DND-41 (cell line): Measurements from ENCODE around the gene PHLPP1.

ENCODE experiments used
- ATAC-seq: fragments of 200-7000 bp; cut with Tn5 transposase; 3 replicates; pipeline ENCODE4 v1.9.1; 2021; ENCODE audit warnings: low read depth; ENCODE audit not compliant: insufficient read depth
- DNase-seq: peaks from one replicate; pipeline ENCODE4 v3.0.0-alpha.2; 2020
- H2AFZ ChIP-seq: 2 replicates; pipeline ENCODE4 v1.6.0; 2012; ENCODE audit warnings: low read depth, low read length
- H3K27ac ChIP-seq: 2 replicates; pipeline ENCODE4 v1.5.1; 2012; ENCODE audit warnings: low read length, inconsistent platforms
- H3K27me3 ChIP-seq: fragments of 200-600 bp; sonication (generic); 2 replicates; pipeline ENCODE4 v1.6.0; 2012; ENCODE audit warnings: low read length, mild to moderate bottlenecking, inconsistent platforms; ENCODE audit not compliant: insufficient read depth, poor library complexity
- H3K36me3 ChIP-seq: 2 replicates; pipeline ENCODE4 v1.5.1; 2012; ENCODE audit warnings: low read length, inconsistent platforms; ENCODE audit not compliant: insufficient read depth
- H3K4me1 ChIP-seq: 2 replicates; pipeline ENCODE4 v1.5.1; 2012; ENCODE audit warnings: mild to moderate bottlenecking, low read length; ENCODE audit not compliant: insufficient read depth
- H3K4me2 ChIP-seq: 2 replicates; pipeline ENCODE4 v1.6.0; 2012; ENCODE audit warnings: mild to moderate bottlenecking, moderate library complexity, low read length, inconsistent platforms; ENCODE audit not compliant: insufficient read depth
- H3K4me3 ChIP-seq, 2 experiments: fragments of 200-600 bp in 1 of 2; shearing (Covaris generic) in 1 of 2; 2 replicates each; pipeline ENCODE4 v1.5.1; 2012 to 2016; ENCODE audit warnings: inconsistent platforms in 2 of 2, low read length in 2 of 2, mild to moderate bottlenecking in 2 of 2, low read depth in 1 of 2, moderate library complexity in 1 of 2
- H3K79me2 ChIP-seq: 2 replicates; pipeline ENCODE4 v1.6.0; 2012; ENCODE audit warnings: low read length, inconsistent platforms; ENCODE audit not compliant: insufficient read depth
- H3K9ac ChIP-seq: 2 replicates; pipeline ENCODE4 v1.6.0; 2012; ENCODE audit warnings: low read depth, mild to moderate bottlenecking, inconsistent platforms, low read length, moderate library complexity
- H3K9me3 ChIP-seq: 2 replicates; pipeline ENCODE4 v1.5.1; 2012; ENCODE audit warnings: low read length, moderate library complexity, mild to moderate bottlenecking, inconsistent platforms; ENCODE audit not compliant: insufficient read depth, severe bottlenecking
- H4K20me1 ChIP-seq: 2 replicates; pipeline ENCODE4 v1.6.0; 2012; ENCODE audit warnings: low read length; ENCODE audit not compliant: insufficient read depth
- CTCF ChIP-seq: IDR thresholded peaks from 2 replicates; pipeline ENCODE4 v1.5.1; 2012; ENCODE audit warnings: borderline replicate concordance, low read length, moderate library complexity, mild to moderate bottlenecking; ENCODE audit not compliant: poor library complexity, severe bottlenecking; ENCODE audit errors: extremely low read depth
- EZH2 ChIP-seq: IDR thresholded peaks from 3 replicates; pipeline ENCODE4 v1.6.1; 2012; ENCODE audit warnings: borderline replicate concordance, low read depth, mild to moderate bottlenecking, moderate library complexity, low read length, inconsistent platforms; ENCODE audit not compliant: severe bottlenecking

The PHLPP1 gene

DNA sequence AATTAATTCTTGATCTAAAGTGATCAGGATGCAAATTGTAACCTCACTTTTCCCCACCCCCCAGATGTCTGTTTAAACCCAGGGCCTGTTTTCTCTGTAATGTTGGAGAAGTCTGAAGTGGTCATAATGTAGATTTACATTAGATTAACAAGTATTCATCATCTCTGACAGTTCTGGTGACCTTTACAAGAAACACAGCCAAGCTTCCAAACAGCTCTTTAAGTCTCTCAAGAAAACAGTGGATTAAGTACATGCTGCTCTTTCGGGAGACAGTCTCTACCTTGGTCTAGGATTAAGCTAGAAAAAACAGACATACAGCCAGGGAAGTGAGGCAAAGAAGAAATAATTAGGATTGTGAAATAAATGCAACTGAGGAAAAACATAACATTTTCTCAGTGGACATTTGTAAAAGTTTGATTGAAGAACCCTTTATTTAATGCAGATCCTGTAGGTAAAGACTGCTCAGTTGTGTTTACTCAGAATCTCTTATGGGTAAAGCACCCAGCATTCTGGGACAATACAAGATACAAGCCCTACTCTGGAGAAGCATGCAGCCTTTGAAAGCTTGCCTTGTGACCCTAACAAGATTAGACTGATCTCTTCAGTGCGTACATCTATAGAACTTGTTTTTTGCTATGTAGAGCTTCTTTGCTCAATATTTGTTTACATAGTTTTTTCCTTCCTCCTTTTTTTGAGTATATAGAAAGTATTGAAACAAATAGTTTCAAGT is 203.9 kb downstream of the PHLPP1 start:
- H3K9me3 ChIP-seq, result no peaks in the 10 kb centered on the region
- H3K4me1 ChIP-seq, result no peaks in the 10 kb centered on the region
- no peak overlapping the region for H3K9ac ChIP-seq
- H3K27ac ChIP-seq, result no peak overlapping the region
- H3K4me3 ChIP-seq, result no peak overlapping the region
- no peaks in the 10 kb centered on the region for H3K27me3 ChIP-seq
- no peaks in the 10 kb centered on the region for H3K79me2 ChIP-seq
- DNase-seq (no peak), ATAC-seq (no peak)
- no peaks in the 10 kb centered on the region for H4K20me1 ChIP-seq
- no peak overlapping the region for H3K4me2 ChIP-seq
- H3K36me3 ChIP-seq, result peaks cover 3% of the 10 kb centered on the region; the same call in 1 of the 2 replicates
- H2AFZ ChIP-seq, result no peak overlapping the region
- no peak for TF ChIP-seq EZH2
- no peak for TF ChIP-seq CTCF

GRCh38 chr18:62925031-62925688 is 209.8 kb downstream of the PHLPP1 start:
- H3K4me1 ChIP-seq, result no peaks in the 10 kb centered on the region
- no peaks in the 10 kb centered on the region for H3K9me3 ChIP-seq
- H3K27ac ChIP-seq, result no peak overlapping the region
- H3K36me3 ChIP-seq, result no peaks in the 10 kb centered on the region
- H4K20me1 ChIP-seq, result no peaks in the 10 kb centered on the region
- no peak overlapping the region for H3K4me2 ChIP-seq
- H3K4me3 ChIP-seq, result no peak overlapping the region
- DNase-seq (no peak), ATAC-seq (no peak)
- H3K9ac ChIP-seq, result no peak overlapping the region
- TF ChIP-seq CTCF (no peak), EZH2 (no peak)
- no peaks in the 10 kb centered on the region for H3K79me2 ChIP-seq
- no peaks in the 10 kb centered on the region for H3K27me3 ChIP-seq
- H2AFZ ChIP-seq, result no peak overlapping the region

DNA sequence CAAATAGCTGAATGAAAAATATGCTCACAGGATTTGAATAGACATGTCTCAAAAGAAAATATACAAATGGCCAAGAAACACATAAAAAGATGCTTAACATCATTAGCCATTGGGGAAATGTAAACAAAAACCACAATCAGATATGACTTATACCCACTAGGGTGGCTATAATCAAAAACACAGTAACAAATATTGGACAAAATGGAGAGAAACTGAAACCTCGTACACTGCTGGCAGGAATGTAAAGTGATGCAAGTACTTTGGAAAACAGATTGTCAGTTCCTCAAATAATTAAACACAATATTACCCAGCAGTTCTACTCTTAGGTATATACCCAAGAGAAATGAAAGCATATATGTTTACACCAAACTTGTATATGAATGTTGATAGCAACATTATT is 213.0 kb downstream of the PHLPP1 start:
- no peak for DNase-seq
- Histone ChIP-seq H3K9ac (no peak overlapping the region), H3K4me3 (no peak overlapping the region), H3K79me2 (no peaks in the 10 kb centered on the region), H3K27ac (no peak overlapping the region), H4K20me1 (no peaks in the 10 kb centered on the region), H3K27me3 (no peaks in the 10 kb centered on the region), H3K9me3 (no peaks in the 10 kb centered on the region), H2AFZ (no peak overlapping the region), H3K4me2 (no peak overlapping the region), H3K4me1 (no peaks in the 10 kb centered on the region), H3K36me3 (no peaks in the 10 kb centered on the region)
- TF ChIP-seq CTCF (no peak), EZH2 (no peak)
- no peak for ATAC-seq
